ENCODE data around the gene SPINK13.
"Not testable (repeated sequence)": the region's sequence is repeated elsewhere in the genome, so short reads cannot be mapped to it uniquely, and the experiment has no call there.

DNA sequence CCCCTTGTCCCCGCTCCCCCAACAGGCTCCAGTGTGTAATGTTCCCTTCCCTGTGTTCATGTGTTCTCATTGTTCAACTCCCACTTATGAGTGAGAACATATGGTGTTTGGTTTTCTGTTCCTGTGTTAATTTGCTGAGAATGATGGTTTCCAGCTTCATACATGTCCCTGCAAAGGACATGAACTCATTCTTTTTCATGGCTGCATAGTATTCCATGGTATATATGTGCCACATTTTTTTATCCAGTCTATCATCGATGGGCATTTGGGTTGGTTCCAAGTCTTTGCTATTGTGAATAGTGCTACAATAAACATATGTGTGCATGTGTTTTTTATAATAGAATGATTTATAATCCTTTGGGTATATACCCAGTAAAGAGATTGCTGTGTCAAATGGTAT is 6.5 kb downstream of the SPINK13 start:
- TF ChIP-seq, protein P1, sequence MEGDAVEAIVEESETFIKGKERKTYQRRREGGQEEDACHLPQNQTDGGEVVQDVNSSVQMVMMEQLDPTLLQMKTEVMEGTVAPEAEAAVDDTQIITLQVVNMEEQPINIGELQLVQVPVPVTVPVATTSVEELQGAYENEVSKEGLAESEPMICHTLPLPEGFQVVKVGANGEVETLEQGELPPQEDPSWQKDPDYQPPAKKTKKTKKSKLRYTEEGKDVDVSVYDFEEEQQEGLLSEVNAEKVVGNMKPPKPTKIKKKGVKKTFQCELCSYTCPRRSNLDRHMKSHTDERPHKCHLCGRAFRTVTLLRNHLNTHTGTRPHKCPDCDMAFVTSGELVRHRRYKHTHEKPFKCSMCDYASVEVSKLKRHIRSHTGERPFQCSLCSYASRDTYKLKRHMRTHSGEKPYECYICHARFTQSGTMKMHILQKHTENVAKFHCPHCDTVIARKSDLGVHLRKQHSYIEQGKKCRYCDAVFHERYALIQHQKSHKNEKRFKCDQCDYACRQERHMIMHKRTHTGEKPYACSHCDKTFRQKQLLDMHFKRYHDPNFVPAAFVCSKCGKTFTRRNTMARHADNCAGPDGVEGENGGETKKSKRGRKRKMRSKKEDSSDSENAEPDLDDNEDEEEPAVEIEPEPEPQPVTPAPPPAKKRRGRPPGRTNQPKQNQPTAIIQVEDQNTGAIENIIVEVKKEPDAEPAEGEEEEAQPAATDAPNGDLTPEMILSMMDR (IDR thresholded peaks at IDR 0.05; ENCODE audit: low read depth, low read length): not testable (repeated sequence)
- TF ChIP-seq EZH2phosphoT487 (IDR thresholded peaks at IDR 0.05; ENCODE audit: low read depth): not testable (repeated sequence)

Data from OCI-LY3 (cell line).